Muscle layer of colon (tissue), 2 donors: ENCODE data around the gene KIF21A.

Experiments
- H3K27ac ChIP-seq: one replicate; pipeline ENCODE4 v1.7.0; 2013; ENCODE audit warnings: low read depth, mild to moderate bottlenecking, low read length, moderate library complexity
- H3K27me3 ChIP-seq, 2 donors: one replicate each; pipeline ENCODE4 v1.7.0; 2013; ENCODE audit warnings: low read length in 2 of 2, mild to moderate bottlenecking in 2 of 2; ENCODE audit not compliant: insufficient read depth in 2 of 2, control insufficient read depth in 1 of 2
- H3K36me3 ChIP-seq: one replicate; pipeline ENCODE4 v1.7.0; 2013; ENCODE audit warnings: mild to moderate bottlenecking, low read length; ENCODE audit not compliant: insufficient read depth
- H3K4me1 ChIP-seq: one replicate; pipeline ENCODE4 v1.7.0; 2013; ENCODE audit warnings: mild to moderate bottlenecking, low read length; ENCODE audit not compliant: insufficient read depth
- H3K4me3 ChIP-seq, 2 donors: one replicate each; pipeline ENCODE4 v1.7.0; 2013; ENCODE audit warnings: low read length in 2 of 2, low read depth in 1 of 2, mild to moderate bottlenecking in 1 of 2, moderate library complexity in 1 of 2
- H3K9ac ChIP-seq: one replicate; pipeline ENCODE4 v1.7.0; 2013; ENCODE audit warnings: low read length
- H3K9me3 ChIP-seq: one replicate; pipeline ENCODE4 v1.7.0; 2013; ENCODE audit warnings: mild to moderate bottlenecking, low read length
- donor health status: abdominal sarcoma.
- donor health status: Adenocarcinoma of cecum.

The KIF21A gene

DNA sequence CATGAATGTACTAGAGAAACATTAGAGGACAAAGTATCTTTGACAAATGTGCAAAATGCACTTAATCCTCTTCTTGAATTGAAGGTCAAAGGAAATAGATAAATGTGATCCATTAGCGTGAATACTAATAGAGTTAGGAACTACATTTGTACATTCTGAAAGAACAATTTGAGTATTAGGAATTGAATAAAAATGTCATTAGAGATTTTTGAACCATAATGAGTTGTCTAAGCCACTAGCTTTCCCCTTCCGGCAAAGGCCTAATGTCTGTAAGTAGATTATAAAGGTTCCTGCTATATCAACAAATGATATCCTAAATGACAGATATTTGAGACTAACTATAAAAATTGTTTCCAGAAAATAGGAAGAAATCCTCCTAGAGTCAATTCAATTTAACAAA, 59.8 kb downstream of the KIF21A start:
- Histone ChIP-seq H3K9me3 (no peaks in the 10 kb centered on the region), H3K27ac (no peak overlapping the region), H3K9ac (no peak overlapping the region), H3K4me1 (no peaks in the 10 kb centered on the region), H3K27me3 (no peaks in the 10 kb centered on the region), H3K36me3 (no peaks in the 10 kb centered on the region), H3K4me3 (no peak overlapping the region)

DNA sequence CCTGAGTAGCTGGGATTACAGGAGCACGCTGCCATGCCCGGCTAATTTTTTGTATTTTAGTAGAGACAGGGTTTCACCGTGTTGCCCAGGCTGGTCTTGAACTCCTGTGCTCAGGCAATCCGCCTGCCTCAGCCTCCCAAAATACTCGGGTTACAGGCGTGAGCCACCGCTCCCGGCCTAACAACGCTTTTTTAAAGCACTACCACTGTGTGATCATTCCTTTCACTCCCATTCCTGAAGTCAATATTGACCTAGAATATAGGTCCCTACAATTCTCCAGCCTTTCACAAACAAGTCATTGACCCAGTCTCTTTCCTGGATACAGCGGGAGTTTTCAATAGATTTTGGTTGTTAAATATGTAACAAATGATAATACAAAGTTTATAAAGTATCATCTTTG, 62.8 kb downstream of the KIF21A start:
- no peak overlapping the region for H3K9ac ChIP-seq
- H3K4me3 ChIP-seq = no peak overlapping the region
- H3K4me1 ChIP-seq = no peaks in the 10 kb centered on the region
- no peak overlapping the region for H3K27ac ChIP-seq
- no peaks in the 10 kb centered on the region for H3K36me3 ChIP-seq
- no peaks in the 10 kb centered on the region for H3K27me3 ChIP-seq
- H3K9me3 ChIP-seq = no peaks in the 10 kb centered on the region

GRCh38 chr12:39378341-39378740, 64.6 kb downstream of the KIF21A start:
- no peak overlapping the region for H3K9ac ChIP-seq
- H3K9me3 ChIP-seq = no peaks in the 10 kb centered on the region
- no peaks in the 10 kb centered on the region for H3K27me3 ChIP-seq
- H3K4me3 ChIP-seq = no peak overlapping the region
- no peak overlapping the region for H3K27ac ChIP-seq
- H3K4me1 ChIP-seq = no peaks in the 10 kb centered on the region
- H3K36me3 ChIP-seq = no peaks in the 10 kb centered on the region

DNA sequence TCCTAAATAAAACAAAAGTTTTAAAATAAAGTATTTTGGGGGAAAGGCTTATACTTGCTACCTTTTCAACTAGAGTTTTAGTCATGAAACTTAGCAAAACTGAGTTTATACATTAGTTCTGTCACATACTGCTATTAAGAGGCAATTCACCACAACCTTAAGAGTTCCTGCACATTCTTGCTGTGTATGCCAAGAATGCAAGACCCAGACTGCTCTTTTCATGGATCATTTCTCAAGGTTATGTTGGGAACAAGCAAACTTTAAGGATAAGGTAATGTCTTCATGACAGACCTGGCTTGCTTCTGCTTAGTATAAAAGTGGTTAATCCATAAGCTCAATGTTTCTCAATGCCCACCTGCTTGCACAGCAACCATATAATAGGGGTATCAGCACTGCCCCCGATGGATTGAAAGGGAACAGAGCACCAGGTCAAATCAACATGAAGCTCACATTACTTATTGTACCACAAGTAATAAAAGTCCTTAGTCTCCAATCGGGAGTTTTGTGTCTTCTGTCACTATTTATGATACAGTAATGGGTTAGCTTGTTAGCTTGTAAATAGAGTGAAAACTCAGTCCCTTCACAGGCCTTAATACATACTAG, 67.6 kb downstream of the KIF21A start:
- Histone ChIP-seq H3K9me3 (no peaks in the 10 kb centered on the region), H3K4me3 (no peak overlapping the region), H3K27ac (no peak overlapping the region), H3K27me3 (no peaks in the 10 kb centered on the region), H3K36me3 (no peaks in the 10 kb centered on the region), H3K4me1 (no peaks in the 10 kb centered on the region), H3K9ac (no peak overlapping the region)

GRCh38 chr12:39372929-39373328, 70.0 kb downstream of the KIF21A start:
- no peak overlapping the region for H3K4me3 ChIP-seq
- H3K36me3 ChIP-seq = no peaks in the 10 kb centered on the region
- H3K27ac ChIP-seq = no peak overlapping the region
- no peaks in the 10 kb centered on the region for H3K4me1 ChIP-seq
- no peaks in the 10 kb centered on the region for H3K9me3 ChIP-seq
- no peaks in the 10 kb centered on the region for H3K27me3 ChIP-seq
- no peak overlapping the region for H3K9ac ChIP-seq

GRCh38 chr12:39372204-39372925, 70.6 kb downstream of the KIF21A start:
- Histone ChIP-seq H3K9me3 (no peaks in the 10 kb centered on the region), H3K4me3 (no peak overlapping the region), H3K9ac (no peak overlapping the region), H3K27ac (no peak overlapping the region), H3K27me3 (no peaks in the 10 kb centered on the region), H3K4me1 (no peaks in the 10 kb centered on the region), H3K36me3 (no peaks in the 10 kb centered on the region)

DNA sequence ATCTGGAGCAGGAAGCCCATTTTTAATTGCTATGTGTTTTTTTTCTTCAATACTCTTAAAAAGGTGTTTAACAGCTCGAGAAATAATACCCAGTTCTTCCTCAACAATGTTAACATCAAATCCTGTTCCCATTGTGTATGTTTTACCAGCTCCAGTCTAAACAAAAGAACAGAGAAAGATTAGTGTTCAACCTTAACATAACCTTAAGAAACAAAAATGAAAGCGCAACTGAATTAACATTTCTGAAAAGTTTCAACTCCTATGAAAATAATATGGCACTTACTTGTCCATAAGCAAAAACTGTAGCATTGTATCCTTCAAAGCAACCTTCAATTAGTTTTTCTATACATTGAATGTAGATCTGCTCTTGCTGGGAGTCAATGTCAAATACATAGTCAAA, 73.2 kb downstream of the KIF21A start:
- Histone ChIP-seq H3K4me3 (no peak overlapping the region), H3K9ac (no peak overlapping the region), H3K36me3 (no peaks in the 10 kb centered on the region), H3K27ac (no peak overlapping the region), H3K9me3 (no peaks in the 10 kb centered on the region), H3K27me3 (no peaks in the 10 kb centered on the region), H3K4me1 (no peaks in the 10 kb centered on the region)

DNA sequence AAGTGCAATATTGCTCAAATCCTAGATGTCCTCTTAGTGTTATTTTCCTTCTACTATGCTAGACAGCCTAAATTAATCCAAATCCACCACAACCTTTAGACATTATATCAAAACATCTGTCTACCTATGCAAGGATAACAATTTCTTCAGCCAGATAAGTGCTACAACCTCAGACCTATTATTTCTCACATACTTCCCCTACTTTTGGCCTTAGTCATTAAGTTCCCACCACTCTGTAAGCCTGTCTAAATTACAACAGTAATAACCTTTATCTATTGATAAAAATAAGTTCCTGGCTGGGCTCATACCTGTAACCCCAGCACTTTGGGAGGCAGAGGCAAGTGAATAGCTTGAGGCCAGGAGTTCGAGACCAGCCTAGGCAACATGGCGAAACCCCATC, 74.0 kb downstream of the KIF21A start:
- H3K4me3 ChIP-seq = no peak overlapping the region
- no peak overlapping the region for H3K27ac ChIP-seq
- H3K36me3 ChIP-seq = no peaks in the 10 kb centered on the region
- H3K4me1 ChIP-seq = no peaks in the 10 kb centered on the region
- no peaks in the 10 kb centered on the region for H3K9me3 ChIP-seq
- H3K27me3 ChIP-seq = no peaks in the 10 kb centered on the region
- H3K9ac ChIP-seq = no peak overlapping the region

DNA sequence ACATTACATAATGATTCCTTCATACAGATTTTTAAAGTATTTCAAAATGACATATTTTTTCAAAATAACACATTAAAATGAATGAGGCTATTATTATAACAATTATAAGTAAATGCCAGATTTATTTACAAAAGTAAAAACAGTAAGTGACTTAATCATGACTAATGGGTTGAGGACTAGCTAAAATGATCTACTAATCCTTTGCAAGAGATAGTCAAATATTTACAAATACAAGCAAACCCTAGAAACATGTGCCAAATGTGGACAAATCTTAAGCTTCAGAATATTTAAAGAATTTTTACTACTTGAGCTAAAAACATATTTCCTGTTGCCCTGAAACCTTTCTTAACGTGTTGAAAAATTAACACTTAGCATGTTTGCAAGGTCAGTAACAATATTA, 74.8 kb downstream of the KIF21A start:
- Histone ChIP-seq H3K4me1 (no peaks in the 10 kb centered on the region), H3K27ac (no peak overlapping the region), H3K4me3 (no peak overlapping the region), H3K27me3 (no peaks in the 10 kb centered on the region), H3K9ac (no peak overlapping the region), H3K9me3 (no peaks in the 10 kb centered on the region), H3K36me3 (no peaks in the 10 kb centered on the region)

DNA sequence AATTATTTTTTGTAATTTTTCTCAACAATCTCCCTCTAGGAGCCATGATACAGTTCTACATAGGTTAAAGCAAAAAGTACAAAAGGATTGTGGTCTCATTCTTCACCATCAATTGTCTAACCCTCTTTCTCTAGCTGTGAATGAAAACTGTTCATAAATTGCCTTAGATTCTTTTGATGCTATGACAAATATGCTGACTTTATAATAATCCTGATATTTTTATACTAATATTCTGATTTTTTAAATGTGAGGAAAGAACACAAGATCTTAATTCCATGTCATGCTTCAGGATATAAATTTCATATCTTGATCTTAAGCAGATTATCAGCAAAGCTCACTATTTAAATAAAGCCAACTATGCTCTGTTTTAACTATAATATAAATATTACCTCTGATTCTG, 75.4 kb downstream of the KIF21A start:
- H3K27me3 ChIP-seq = no peaks in the 10 kb centered on the region
- no peaks in the 10 kb centered on the region for H3K4me1 ChIP-seq
- H3K27ac ChIP-seq = no peak overlapping the region
- H3K9me3 ChIP-seq = no peaks in the 10 kb centered on the region
- H3K9ac ChIP-seq = no peak overlapping the region
- no peaks in the 10 kb centered on the region for H3K36me3 ChIP-seq
- H3K4me3 ChIP-seq = no peak overlapping the region

- Histone ChIP-seq H3K4me1 (no peaks in the 10 kb centered on the region), H3K27ac (no peak overlapping the region), H3K4me3 (no peak overlapping the region), H3K9me3 (no peaks in the 10 kb centered on the region), H3K9ac (no peak overlapping the region), H3K27me3 (no peaks in the 10 kb centered on the region), H3K36me3 (no peaks in the 10 kb centered on the region)
Measured at GRCh38 chr12:39365364-39366001, 77.4 kb downstream of the KIF21A start.

DNA sequence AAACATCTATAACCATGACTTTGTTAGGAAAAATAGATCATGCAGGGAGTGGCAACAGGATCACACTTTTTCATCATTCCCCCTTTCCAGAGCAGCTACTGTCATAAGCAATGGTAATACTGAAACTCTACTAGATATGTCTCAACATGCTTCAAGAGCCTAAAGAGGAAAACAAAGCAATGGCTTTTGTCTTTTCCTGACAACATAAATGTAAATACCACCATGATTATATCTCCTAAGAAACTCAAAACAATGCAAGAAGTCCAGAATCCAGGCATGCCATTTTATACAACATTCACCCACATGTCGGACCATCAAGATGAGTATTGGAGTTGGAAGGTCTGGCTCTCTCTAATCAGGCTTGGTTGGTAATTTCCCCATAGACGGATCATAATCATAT, 78.7 kb downstream of the KIF21A start:
- Histone ChIP-seq H3K36me3 (no peaks in the 10 kb centered on the region), H3K9me3 (no peaks in the 10 kb centered on the region), H3K27ac (no peak overlapping the region), H3K4me1 (no peaks in the 10 kb centered on the region), H3K9ac (no peak overlapping the region), H3K27me3 (no peaks in the 10 kb centered on the region), H3K4me3 (no peak overlapping the region)
